Measurements from ENCODE around the gene SLC13A3.

The SLC13A3 gene

GRCh38 chr20:46650575-46651090 is 626 bp downstream of the SLC13A3 start:
- no peak for DNase-seq
- H3K27ac ChIP-seq (ENCODE audit: low read length, poor library complexity, severe bottlenecking) = no peak overlapping the region
- H3K4ac ChIP-seq (ENCODE audit: low read depth in 1 of 2, low read length in 2 of 2) = no peak overlapping the region
- 87% methylated on average over 10 of the region's 10 CpGs for WGBS
- H3K36me3 ChIP-seq (ENCODE audit: control insufficient read depth in 1 of 2, insufficient read depth in 2 of 2, low read depth in 1 of 2, low read length in 2 of 2) = no peaks in the 10 kb centered on the region
- H3K18ac ChIP-seq (ENCODE audit: low read depth in 1 of 2, low read length in 2 of 2) = no peak overlapping the region
- no peak overlapping the region for H3K4me2 ChIP-seq (ENCODE audit: low read length, poor library complexity, severe bottlenecking)
- H2BK15ac ChIP-seq (ENCODE audit: low read depth, poor library complexity, severe bottlenecking) = no peak overlapping the region
- H3K23ac ChIP-seq (ENCODE audit: low read length in 2 of 2) = no peak overlapping the region
- peaks cover 6% of the 10 kb centered on the region for H3K4me1 ChIP-seq (ENCODE audit: control insufficient read depth, insufficient read depth, low read depth, low read length)
- peak overlapping the region in 1 of 2 experiments; percentile 53 for H3K4me3 ChIP-seq (ENCODE audit: insufficient read depth in 1 of 2, low read depth in 1 of 2, low read length in 2 of 2)
- no peaks in the 10 kb centered on the region for H3K79me1 ChIP-seq (replicated peaks; ENCODE audit: low read length, poor library complexity, severe bottlenecking)
- H4K91ac ChIP-seq (ENCODE audit: low read length) = no peak overlapping the region
- no peak overlapping the region for H3K14ac ChIP-seq (ENCODE audit: low read length in 2 of 2)
- H3K9me3 ChIP-seq (ENCODE audit: control insufficient read depth, low read length) = no peaks in the 10 kb centered on the region
- no peak overlapping the region for H3K9ac ChIP-seq (ENCODE audit: low read length)
- H4K8ac ChIP-seq (ENCODE audit: low read length) = no peak overlapping the region
- no peak overlapping the region for H2AFZ ChIP-seq (ENCODE audit: low read depth, low read length)
- no peak overlapping the region for H2BK120ac ChIP-seq (ENCODE audit: low read depth, low read length)
- peaks cover 31 to 33% of the 10 kb centered on the region in 2 experiments for H3K27me3 ChIP-seq (ENCODE audit: control insufficient read depth in 1 of 2, insufficient read depth in 1 of 2, low read length in 2 of 2)
- no peak overlapping the region for H2AK5ac ChIP-seq (ENCODE audit: low read length, severe bottlenecking)
- no peak overlapping the region for H2BK5ac ChIP-seq (ENCODE audit: low read depth, low read length, poor library complexity, severe bottlenecking)
- H2BK12ac ChIP-seq (ENCODE audit: low read length in 2 of 2) = no peak overlapping the region

- no peak for DNase-seq
- H2BK15ac ChIP-seq (ENCODE audit: low read depth, poor library complexity, severe bottlenecking) = no peak overlapping the region
- H3K14ac ChIP-seq (ENCODE audit: low read length in 2 of 2) = no peak overlapping the region
- H3K4ac ChIP-seq (ENCODE audit: low read depth in 1 of 2, low read length in 2 of 2) = no peak overlapping the region
- H2BK12ac ChIP-seq (ENCODE audit: low read length in 2 of 2) = no peak overlapping the region
- H3K9ac ChIP-seq (ENCODE audit: low read length) = no peak overlapping the region
- no peak overlapping the region for H4K91ac ChIP-seq (ENCODE audit: low read length)
- H2AFZ ChIP-seq (ENCODE audit: low read depth, low read length) = no peak overlapping the region
- no peak overlapping the region for H3K18ac ChIP-seq (ENCODE audit: low read depth in 1 of 2, low read length in 2 of 2)
- H3K4me1 ChIP-seq (ENCODE audit: control insufficient read depth, insufficient read depth, low read depth, low read length) = peaks cover 6% of the 10 kb centered on the region
- no peaks in the 10 kb centered on the region for H3K79me1 ChIP-seq (replicated peaks; ENCODE audit: low read length, poor library complexity, severe bottlenecking)
- no peaks in the 10 kb centered on the region for H3K9me3 ChIP-seq (ENCODE audit: control insufficient read depth, low read length)
- H3K4me3 ChIP-seq (ENCODE audit: insufficient read depth in 1 of 2, low read depth in 1 of 2, low read length in 2 of 2) = no peak overlapping the region
- peaks cover 31 to 33% of the 10 kb centered on the region in 2 experiments for H3K27me3 ChIP-seq (ENCODE audit: control insufficient read depth in 1 of 2, insufficient read depth in 1 of 2, low read length in 2 of 2)
- no peak overlapping the region for H4K8ac ChIP-seq (ENCODE audit: low read length)
- H3K36me3 ChIP-seq (ENCODE audit: control insufficient read depth in 1 of 2, insufficient read depth in 2 of 2, low read depth in 1 of 2, low read length in 2 of 2) = no peaks in the 10 kb centered on the region
- no peak overlapping the region for H3K4me2 ChIP-seq (ENCODE audit: low read length, poor library complexity, severe bottlenecking)
- no peak overlapping the region for H2BK5ac ChIP-seq (ENCODE audit: low read depth, low read length, poor library complexity, severe bottlenecking)
- H2AK5ac ChIP-seq (ENCODE audit: low read length, severe bottlenecking) = no peak overlapping the region
- WGBS = 89% methylated on average over 6 of the region's 9 CpGs
- no peak overlapping the region for H3K23ac ChIP-seq (ENCODE audit: low read length in 2 of 2)
- no peak overlapping the region for H2BK120ac ChIP-seq (ENCODE audit: low read depth, low read length)
- no peak overlapping the region for H3K27ac ChIP-seq (ENCODE audit: low read length, poor library complexity, severe bottlenecking)
These were observed 1.2 kb downstream of the SLC13A3 start for GRCh38 chr20:46649965-46650542.

GRCh38 chr20:46649650-46649949 is 1.7 kb downstream of the SLC13A3 start:
- H3K4me3 ChIP-seq (ENCODE audit: insufficient read depth in 1 of 2, low read depth in 1 of 2, low read length in 2 of 2) = no peak overlapping the region

GRCh38 chr20:46648903-46649649 is 2.2 kb downstream of the SLC13A3 start:
- H3K27me3 ChIP-seq (ENCODE audit: control insufficient read depth in 1 of 2, insufficient read depth in 1 of 2, low read length in 2 of 2) = peaks cover 31 to 33% of the 10 kb centered on the region in 2 experiments
- no peak overlapping the region for H3K4me3 ChIP-seq (ENCODE audit: insufficient read depth in 1 of 2, low read depth in 1 of 2, low read length in 2 of 2)
- no peak overlapping the region for H3K23ac ChIP-seq (ENCODE audit: low read length in 2 of 2)
- H3K4ac ChIP-seq (ENCODE audit: low read depth in 1 of 2, low read length in 2 of 2) = no peak overlapping the region
- H3K18ac ChIP-seq (ENCODE audit: low read depth in 1 of 2, low read length in 2 of 2) = no peak overlapping the region
- no peak overlapping the region for H2AFZ ChIP-seq (ENCODE audit: low read depth, low read length)
- H2BK5ac ChIP-seq (ENCODE audit: low read depth, low read length, poor library complexity, severe bottlenecking) = no peak overlapping the region
- H3K4me2 ChIP-seq (ENCODE audit: low read length, poor library complexity, severe bottlenecking) = no peak overlapping the region
- H3K36me3 ChIP-seq (ENCODE audit: control insufficient read depth in 1 of 2, insufficient read depth in 2 of 2, low read depth in 1 of 2, low read length in 2 of 2) = no peaks in the 10 kb centered on the region
- no peak overlapping the region for H4K91ac ChIP-seq (ENCODE audit: low read length)
- DNase-seq = no peak
- 59% methylated on average over 8 of the region's 8 CpGs for WGBS
- no peak overlapping the region for H2BK12ac ChIP-seq (ENCODE audit: low read length in 2 of 2)
- no peak overlapping the region for H3K27ac ChIP-seq (ENCODE audit: low read length, poor library complexity, severe bottlenecking)
- no peak overlapping the region for H2BK15ac ChIP-seq (ENCODE audit: low read depth, poor library complexity, severe bottlenecking)
- H2AK5ac ChIP-seq (ENCODE audit: low read length, severe bottlenecking) = no peak overlapping the region
- H3K9ac ChIP-seq (ENCODE audit: low read length) = no peak overlapping the region
- no peaks in the 10 kb centered on the region for H3K79me1 ChIP-seq (replicated peaks; ENCODE audit: low read length, poor library complexity, severe bottlenecking)
- no peak overlapping the region for H4K8ac ChIP-seq (ENCODE audit: low read length)
- no peak overlapping the region for H2BK120ac ChIP-seq (ENCODE audit: low read depth, low read length)
- no peak overlapping the region for H3K14ac ChIP-seq (ENCODE audit: low read length in 2 of 2)
- no peaks in the 10 kb centered on the region for H3K9me3 ChIP-seq (ENCODE audit: control insufficient read depth, low read length)
- H3K4me1 ChIP-seq (ENCODE audit: control insufficient read depth, insufficient read depth, low read depth, low read length) = peaks cover 6% of the 10 kb centered on the region

More at GRCh38 chr20:46649650-46649949, 1.7 kb downstream of the SLC13A3 start:
- H4K8ac ChIP-seq (ENCODE audit: low read length) = no peak overlapping the region
- no peak overlapping the region for H3K4me2 ChIP-seq (ENCODE audit: low read length, poor library complexity, severe bottlenecking)
- no peak overlapping the region for H2BK12ac ChIP-seq (ENCODE audit: low read length in 2 of 2)
- 82% methylated on average over 3 of the region's 3 CpGs for WGBS
- no peak overlapping the region for H2BK120ac ChIP-seq (ENCODE audit: low read depth, low read length)
- H4K91ac ChIP-seq (ENCODE audit: low read length) = no peak overlapping the region
- H3K27ac ChIP-seq (ENCODE audit: low read length, poor library complexity, severe bottlenecking) = no peak overlapping the region
- peaks cover 6% of the 10 kb centered on the region for H3K4me1 ChIP-seq (ENCODE audit: control insufficient read depth, insufficient read depth, low read depth, low read length)
- no peak overlapping the region for H2AK5ac ChIP-seq (ENCODE audit: low read length, severe bottlenecking)
- H2AFZ ChIP-seq (ENCODE audit: low read depth, low read length) = no peak overlapping the region
- no peak overlapping the region for H3K14ac ChIP-seq (ENCODE audit: low read length in 2 of 2)
- no peaks in the 10 kb centered on the region for H3K79me1 ChIP-seq (replicated peaks; ENCODE audit: low read length, poor library complexity, severe bottlenecking)
- H2BK5ac ChIP-seq (ENCODE audit: low read depth, low read length, poor library complexity, severe bottlenecking) = no peak overlapping the region
- no peak overlapping the region for H3K4ac ChIP-seq (ENCODE audit: low read depth in 1 of 2, low read length in 2 of 2)
- H2BK15ac ChIP-seq (ENCODE audit: low read depth, poor library complexity, severe bottlenecking) = no peak overlapping the region
- H3K9me3 ChIP-seq (ENCODE audit: control insufficient read depth, low read length) = no peaks in the 10 kb centered on the region
- H3K36me3 ChIP-seq (ENCODE audit: control insufficient read depth in 1 of 2, insufficient read depth in 2 of 2, low read depth in 1 of 2, low read length in 2 of 2) = no peaks in the 10 kb centered on the region
- no peak for DNase-seq
- H3K23ac ChIP-seq (ENCODE audit: low read length in 2 of 2) = no peak overlapping the region
- H3K9ac ChIP-seq (ENCODE audit: low read length) = no peak overlapping the region
- H3K18ac ChIP-seq (ENCODE audit: low read depth in 1 of 2, low read length in 2 of 2) = no peak overlapping the region
- H3K27me3 ChIP-seq (ENCODE audit: control insufficient read depth in 1 of 2, insufficient read depth in 1 of 2, low read length in 2 of 2) = peaks cover 31 to 33% of the 10 kb centered on the region in 2 experiments
